ENCODE data around the gene HAPSTR1.

Gene HAPSTR1

DNA sequence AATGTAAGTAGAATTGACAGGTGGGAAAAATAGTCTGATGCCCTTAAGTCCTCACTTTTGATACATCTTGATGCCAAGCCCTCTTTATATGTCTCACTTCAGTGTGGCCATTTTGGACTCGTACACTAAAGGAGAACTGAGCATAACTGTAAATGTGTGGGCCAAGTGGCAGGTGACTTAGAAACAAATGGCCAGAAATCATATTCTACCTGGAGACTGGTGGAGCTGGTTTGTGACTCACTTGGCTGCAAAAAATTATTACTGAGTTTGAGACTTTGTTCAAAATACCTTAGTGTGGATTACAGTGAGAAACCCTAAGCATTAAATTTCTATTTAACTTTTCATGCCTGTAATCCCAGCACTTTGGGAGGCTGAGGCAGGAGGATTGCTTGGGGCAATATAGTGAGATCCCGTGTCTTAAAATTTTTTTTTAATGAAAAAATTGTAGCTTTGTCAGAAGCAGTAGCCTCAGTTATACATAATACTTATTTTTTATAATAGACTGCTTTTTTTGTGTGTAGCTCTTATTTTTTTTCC, 5.0 kb downstream of the HAPSTR1 start:
- no peak for DNase-seq (ENCODE audit: low read depth)

DNA sequence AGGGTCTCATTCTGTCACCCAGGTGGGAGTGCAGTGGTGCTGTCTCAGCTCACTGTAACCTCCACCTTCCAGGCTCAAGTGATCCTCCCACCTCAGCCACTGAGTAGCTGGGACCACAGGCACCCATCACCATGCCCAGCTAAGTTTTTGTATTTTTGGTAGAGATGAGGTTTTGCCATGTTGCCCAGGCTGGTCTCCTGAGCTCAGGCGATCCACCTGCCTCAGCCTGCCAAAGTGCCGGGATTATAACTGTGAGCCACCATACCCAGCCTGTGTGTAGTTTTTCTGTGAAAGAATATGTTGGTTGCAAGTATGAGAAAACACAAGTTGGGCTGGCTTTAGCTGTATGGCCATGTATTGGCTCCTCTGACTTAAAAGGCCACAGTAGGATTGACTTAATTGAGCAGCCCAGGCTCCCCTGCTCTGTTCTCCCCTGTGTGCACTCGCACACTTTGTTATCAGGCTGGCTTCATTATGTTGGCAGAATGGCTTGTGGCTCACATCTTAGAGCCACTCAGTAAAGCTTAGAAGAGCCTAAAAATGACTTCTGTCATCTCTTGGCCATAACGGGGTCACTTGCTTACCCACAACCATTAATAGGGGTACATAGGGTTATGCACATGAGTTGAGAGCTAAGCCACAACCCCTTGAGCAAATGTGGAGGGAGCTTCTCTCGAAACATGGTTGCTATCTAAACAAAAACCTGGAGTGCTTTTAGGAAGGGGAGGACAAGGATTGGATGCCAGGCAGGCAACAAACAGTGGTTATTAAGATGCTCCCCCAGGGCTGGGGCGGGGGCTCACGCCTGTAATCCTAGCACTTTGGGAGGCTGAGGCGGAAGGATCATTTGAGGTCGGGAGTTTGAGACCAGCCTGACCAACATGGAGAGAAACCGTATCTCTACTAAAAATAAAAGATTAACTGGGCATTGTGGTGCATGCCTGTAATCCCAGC, 6.1 kb downstream of the HAPSTR1 start:
- DNase-seq (ENCODE audit: low read depth): no peak

DNA sequence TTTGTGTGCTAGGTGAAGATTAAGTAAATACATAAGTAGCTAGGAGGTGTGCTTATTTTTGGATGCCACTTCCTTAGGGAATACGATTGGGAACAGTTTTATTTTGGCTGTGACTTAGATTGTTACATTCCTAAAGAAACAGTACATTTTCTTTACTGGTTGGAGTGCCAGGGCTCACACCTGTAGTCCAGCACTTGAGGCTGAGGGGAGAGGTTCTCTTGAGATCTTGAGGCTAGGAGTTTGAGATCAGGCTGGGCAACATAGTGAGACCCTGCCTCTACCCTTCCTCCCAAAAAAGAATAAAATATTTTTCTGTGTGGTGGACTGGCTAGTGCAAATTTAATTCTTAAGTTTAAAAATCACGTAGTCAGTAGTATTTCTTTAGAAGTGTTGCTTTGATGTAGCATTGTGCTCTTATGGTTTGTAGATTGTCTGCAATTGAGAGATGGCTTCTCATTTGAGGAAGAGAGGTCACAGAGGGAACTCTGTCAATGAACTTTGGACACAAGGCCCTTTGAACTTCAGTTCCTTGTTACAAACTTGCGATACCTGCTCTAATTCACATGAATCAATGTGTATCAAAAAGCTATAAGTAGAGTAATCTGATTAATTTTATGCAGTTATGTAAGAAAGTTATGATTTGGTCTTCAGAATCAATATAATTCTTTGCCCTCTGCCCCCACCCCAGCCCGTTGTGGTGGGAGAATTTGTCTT, 7.1 kb downstream of the HAPSTR1 start:
- no peak for DNase-seq (ENCODE audit: low read depth)

DNA sequence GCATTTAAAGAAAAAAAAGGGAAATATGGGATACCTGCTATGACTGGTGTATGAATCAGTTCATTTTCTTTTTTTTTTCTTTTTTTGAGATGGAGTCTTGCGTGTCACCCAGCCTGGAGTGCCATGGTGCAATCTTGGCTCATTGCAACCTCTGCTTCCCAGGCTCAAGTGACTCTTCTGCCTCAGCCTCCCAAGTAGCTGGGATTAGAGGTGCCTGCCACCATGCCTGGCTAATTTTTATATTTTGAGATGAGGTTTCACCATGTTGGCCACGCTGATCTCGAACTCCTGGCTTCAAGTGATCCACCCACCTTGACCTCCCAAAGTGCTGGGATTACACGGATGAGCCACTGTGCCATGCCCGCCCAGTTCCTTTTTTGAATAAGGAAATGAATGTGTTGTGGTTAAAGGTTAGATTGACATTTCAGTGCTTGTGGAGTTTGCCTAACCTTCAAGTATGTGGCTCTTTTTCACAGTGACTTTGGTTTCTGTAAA, 7.7 kb downstream of the HAPSTR1 start:
- DNase-seq (ENCODE audit: low read depth): no peak

DNA sequence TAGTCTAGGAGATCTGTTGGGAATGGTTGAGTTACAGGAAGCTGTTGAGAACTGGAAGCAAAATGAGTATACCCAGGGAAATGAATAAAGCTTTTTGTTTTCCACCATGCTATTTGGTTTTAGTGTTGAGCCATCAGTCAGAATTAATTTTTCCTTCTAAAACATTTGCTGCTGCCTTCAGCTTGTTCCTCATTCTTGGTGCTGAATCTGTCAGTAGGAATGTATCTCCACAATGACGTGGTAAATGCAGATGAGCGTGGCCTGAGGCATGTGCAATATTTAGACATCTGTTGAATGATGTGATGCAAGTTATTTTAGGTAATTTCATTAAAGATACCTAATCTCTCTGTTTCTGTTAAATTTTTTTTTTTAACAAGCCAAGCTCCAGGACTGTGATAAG, 10.9 kb downstream of the HAPSTR1 start:
- no peak for DNase-seq (ENCODE audit: low read depth)

DNA sequence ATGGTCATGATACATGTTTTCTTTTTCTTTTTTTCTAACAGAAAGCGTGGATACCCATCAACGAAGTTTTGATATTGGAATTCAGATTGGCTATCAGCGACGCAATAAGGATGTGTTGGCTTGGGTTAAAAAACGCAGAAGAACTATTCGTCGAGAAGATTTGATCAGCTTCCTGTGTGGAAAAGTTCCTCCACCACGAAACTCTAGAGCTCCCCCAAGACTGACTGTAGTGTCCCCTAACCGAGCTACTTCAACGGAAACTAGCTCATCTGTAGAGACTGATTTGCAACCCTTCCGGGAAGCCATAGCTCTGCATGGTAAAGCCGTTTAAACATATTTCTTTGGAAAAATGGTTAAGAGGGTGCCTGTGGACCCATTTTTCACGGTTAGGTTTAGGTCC, 11.5 kb downstream of the HAPSTR1 start:
- DNase-seq (ENCODE audit: low read depth): no peak

DNA sequence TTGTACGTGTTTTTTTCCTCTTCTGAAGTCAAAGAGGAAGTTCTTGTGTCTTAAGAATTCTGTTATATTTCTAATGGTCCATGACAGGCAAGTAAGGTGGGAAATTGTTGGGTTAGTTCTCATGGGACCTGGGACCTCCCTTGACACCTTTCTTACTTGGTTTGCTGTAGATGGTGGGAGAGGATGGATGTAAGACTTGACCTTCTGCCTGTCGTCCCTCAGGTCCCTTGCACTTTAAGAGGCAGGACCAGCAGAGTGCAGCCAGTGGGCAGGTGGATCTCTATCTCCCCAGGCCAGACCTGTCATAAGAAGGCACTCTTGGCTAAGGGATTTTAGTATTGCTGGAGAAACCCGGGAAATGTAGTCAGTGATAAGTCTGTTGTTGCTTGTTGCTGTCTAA, 12.1 kb downstream of the HAPSTR1 start:
- no peak for DNase-seq (ENCODE audit: low read depth)

DNA sequence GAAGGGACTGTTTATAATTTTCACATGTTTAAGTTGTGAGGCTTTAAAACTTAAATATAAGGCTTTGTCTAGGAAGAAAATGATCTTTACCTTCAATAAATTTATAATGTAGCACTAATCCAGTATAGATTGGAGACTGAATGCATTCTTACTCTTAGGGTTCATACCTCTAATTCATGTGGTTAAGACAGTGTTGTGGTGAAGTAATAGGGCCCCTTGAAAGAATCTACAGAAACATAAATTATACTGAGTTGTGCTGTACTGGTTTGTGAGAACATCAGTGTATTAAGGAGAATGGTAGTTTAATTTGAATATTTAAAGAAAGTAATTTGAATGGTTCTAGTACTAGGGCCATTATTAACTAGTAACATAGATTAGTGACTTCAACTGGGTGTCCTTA, 13.7 kb downstream of the HAPSTR1 start:
- no peak for DNase-seq (ENCODE audit: low read depth)

DNA sequence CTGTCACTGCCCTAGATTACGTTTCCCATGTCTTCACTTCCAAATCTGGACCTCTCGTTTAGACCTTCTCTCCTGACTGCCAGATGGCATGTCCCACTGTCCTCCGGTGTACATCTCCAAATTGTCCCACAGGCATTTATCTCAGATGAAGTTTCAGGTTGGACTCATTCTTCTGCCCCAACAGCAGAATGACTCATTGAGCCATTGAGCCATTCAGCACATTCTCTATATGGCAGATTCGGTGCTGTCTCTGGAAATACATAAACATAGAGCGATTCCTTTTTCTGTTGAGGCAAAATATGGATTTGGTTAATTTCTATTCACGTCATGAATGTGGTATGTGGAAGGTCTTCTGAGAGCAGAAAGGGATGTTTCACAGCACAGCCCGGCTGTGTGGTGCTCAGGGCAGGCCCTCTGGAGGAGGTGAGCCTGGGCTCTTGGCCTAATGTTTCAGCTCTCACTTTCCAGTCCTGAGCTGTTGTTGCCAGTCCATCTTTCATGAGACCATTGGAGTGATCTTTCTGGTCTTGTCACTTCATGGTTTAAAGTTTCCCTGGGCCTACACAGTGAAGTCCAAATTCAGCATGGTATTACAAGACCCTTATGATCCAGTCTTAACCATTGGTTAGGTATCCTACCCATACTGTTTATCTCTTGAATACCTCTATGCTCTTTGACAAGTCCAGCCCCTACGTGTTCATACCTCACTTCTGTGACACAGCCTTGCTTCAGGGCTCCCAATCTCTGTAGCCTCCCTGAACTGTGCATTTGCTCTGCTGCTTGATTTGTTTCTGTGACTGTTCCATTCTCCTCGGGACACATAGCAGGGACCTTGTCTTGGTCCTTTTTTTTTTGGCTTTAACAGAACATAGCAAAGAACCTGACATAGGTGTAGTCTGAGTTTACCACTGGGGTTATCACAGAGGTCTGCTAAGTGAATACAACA, 15.9 kb downstream of the HAPSTR1 start:
- DNase-seq (ENCODE audit: low read depth): no peak

DNA sequence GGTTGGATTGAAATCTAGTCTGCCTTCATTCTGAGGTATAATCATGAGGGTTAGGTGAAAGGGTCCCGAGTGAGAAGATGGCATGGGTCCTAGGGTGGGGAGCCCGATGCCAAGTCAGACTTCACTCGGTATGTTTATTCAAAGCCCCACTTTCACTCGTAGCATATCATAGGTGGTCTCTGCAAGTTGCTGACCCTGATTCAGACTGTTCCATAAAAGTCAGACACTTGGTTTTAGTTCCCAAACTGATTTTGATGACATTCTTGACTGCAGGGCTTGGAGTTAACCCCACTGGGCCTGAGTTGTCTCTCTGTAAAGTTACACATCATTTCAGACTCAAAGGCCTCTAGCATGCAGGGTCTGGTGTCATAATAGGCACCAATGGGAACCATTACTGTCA, 17.8 kb downstream of the HAPSTR1 start:
- DNase-seq (ENCODE audit: low read depth): no peak

DNA sequence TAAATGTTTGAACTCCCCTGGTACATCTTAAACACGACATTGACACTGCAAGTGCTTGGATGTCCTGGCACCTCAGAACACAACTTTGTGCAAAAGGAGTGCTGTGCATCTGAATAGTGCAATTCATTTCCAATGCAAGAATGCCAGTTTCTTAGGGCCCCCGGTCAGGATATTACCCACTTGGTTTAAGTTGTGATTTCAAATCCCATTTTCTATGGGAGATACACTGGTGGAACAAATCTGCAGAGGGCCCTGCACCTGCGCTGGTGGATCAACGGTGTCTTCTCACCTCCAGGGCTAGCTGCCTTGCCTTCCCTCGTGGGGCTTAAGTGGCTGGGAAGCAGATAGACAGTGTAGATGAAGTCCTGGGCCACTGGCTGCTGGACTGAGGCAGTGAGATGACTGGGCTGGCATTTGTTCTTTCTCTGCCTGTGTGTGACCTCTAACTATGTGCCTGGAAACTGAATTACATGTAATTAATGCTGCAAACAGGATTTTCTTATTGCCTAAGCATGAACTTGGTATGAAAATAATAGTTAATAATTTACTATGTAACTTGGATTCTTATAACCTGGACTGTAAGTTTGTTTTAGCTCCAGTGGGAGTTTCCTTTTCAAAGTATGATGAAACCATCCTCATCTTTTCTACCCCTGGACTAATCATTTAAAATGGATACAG, 20.9 kb downstream of the HAPSTR1 start:
- no peak for DNase-seq (ENCODE audit: low read depth)

DNA sequence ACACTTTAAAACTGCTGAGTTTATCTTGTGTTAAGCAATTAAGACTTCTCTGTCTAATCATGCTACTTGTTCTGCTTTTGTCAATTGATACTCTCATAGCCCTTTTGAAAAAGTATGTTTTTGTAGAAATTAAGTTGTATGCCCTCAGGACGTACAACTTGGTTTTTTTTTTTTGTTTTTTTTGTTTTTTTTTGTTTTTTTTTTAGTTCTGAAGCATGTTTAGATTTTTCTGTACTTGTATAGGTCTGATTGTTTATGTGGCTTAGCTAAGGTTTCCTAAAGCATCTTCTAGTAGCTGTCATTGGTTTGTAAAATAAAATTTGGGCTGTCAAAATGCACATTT, 21.4 kb downstream of the HAPSTR1 start:
- DNase-seq (ENCODE audit: low read depth): no peak

DNA sequence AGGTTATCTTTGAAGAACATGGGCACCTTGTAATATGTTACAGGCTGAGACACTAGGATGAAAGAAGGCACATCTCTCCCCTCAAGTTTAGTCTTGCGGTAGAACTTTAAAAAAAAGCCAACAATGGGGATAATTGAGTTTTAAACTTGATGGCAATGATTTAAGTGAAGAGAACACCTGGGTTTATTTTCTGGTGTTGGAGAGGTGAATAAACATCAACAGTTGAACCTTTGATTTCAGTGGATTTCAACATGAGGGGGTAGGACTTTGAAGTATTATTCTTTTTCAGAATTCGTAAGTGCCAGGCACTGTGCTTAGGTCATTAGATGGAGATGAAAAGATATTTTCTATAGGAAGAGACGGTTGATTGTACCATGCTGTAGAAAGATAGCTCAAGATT, 22.3 kb downstream of the HAPSTR1 start:
- no peak for DNase-seq (ENCODE audit: low read depth)

DNA sequence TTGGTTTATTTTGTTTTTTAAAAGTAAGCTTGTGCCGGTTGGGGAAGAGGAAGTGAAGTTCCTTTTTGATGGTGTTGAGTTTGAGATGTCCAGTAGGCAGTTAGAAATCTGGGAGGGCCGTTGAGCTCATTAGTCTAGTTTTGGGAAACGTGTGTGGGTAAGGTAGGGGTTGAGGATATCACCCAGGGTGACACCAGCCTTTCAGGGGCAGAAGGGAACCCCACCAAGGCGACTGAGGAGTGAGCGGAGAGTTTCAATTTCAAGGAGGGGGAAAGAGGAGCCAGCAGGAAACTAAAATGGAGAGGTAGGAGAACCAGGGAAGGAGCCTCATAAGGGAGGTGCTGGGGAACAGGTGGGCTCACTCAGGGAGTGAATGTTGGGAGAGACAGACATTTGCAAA, 22.7 kb downstream of the HAPSTR1 start:
- no peak for DNase-seq (ENCODE audit: low read depth)

DNA sequence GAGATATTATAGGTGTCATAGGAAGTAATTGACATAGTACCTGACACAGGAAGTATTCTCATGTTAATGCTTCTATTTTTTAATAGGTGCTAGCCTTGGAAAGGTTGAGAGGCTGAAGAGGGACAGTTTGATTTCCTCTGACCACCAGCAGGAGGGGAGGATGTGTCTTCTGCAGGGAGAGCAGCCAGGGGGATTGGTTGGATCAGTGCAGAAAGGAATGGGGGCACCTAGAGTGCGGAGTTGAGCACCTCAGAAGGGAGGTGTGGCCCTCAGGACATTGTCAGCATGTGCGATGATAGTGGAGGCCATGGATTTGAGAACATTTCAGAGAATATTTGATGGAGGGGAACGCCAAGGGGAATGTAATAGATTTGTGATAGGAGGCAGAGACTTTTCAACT, 23.4 kb downstream of the HAPSTR1 start:
- no peak for DNase-seq (ENCODE audit: low read depth)

DNA sequence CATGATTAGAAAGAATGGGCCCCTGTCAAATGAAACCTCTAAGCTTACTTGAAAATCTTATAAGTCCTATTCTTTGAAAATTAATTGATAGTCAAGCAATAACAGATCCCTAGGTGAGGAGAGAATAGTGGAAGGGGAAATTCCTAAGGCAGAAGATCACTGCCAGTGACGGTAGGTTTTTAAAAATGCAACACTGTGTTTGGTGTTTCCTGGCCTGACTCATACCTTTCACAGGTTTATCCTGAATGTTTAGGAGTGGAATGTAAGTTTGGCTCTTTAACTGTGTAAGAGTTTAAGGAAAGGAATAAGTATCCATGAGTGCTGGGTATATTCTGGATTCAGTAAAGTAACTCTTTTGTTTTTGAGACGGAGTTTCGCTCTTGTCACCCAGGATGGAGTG, 23.8 kb downstream of the HAPSTR1 start:
- no peak for DNase-seq (ENCODE audit: low read depth)

DNA sequence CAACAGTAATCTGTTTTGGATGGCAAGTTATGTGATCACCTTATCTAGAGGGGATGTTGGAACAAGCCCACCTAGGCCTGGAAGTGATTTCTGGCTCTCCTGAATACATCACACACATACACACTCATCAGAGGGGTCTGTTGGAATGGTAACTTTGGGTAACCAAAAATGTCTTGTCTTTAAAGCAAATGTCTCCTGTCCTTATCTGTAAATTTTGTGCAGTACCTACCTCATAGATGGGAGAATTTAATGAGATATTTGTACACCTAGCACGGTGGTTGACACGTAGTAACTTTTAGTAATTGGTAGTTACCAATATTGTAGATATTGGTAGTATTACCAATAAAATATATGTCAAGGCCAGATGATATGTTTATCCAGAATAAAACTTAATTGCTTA, 24.7 kb downstream of the HAPSTR1 start:
- no peak for DNase-seq (ENCODE audit: low read depth)

DNA sequence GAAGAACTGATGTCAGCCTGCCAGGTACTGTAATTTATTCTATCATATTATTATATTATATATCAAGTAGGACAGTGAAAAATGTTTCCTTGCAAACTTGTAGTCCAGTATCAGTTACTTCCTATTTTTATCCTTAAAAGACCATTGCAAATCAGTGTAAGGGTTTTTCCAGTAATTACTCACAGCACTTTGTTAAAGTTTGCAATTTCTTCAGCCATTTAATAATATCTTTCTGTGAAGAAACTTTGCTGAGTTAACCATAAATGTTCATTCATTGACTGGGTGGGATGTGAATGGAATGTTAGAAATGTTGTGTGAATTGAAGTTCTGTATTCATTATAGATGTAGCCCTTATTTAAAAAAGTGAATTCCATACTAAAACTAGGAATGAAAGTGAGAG, 26.7 kb downstream of the HAPSTR1 start:
- DNase-seq (ENCODE audit: low read depth): no peak

DNA sequence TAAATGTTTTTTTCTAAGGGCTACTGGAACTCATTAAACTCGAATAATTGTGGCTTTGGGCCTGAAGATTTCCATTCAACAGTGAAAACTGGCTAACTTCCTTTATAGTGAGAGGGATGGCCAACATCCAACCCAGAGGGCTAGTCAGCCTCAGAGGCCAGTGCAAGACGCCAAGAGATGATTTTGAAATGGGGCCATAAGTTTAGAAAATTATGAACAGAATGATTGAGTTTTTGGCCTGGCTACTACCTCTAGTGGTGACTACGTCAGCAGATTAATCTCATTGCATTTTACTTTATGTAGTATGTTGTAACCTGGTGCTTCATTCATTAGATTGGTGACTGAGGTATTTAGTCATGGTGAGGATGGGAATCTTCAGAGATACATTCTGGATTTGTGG, 28.4 kb downstream of the HAPSTR1 start:
- no peak for DNase-seq (ENCODE audit: low read depth)

DNA sequence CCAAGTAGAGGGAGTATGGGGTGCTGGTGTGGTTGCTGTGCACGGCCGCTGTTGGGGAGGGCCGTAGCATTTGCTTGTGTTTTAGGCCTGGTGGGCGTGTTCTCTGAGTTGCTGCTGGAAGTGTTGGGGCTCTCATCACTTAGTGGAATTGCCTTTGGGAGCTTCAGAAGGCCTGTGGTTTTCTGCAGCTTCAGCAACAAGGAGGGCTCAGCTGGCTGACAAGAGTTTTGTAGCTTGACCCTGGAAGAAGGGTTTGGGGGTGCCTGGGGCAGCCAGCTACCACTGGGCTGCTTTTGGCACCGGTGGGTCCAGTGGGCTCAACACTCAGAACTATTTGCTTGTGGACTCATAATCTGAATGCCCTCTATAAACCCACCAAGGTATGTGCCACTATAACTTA, 30.9 kb downstream of the HAPSTR1 start:
- no peak for DNase-seq (ENCODE audit: low read depth)

DNA sequence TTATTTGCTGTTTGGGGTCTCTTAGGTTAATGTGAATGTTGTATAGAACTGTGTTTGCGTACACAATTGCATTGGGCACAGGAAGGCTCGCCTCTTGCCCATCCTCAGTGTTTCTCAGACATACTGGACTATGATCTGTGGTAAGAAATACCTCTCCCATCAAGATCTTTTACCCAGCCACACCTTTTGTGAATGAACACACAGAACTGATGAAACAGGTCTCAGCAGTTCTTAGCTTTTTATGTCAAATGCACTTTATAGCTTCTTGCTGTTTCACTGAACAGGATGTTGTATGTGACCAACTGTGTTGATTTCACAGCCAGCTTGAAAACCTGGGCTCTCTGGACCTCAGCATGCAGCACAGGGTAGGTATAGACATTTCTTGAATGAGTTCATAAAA, 31.5 kb downstream of the HAPSTR1 start:
- no peak for DNase-seq (ENCODE audit: low read depth)
